HCT116 (cell line): ENCODE data around the gene PCSK6.

ENCODE experiments used
- CBX3 ChIP-seq: IDR thresholded peaks from 2 replicates; pipeline ENCODE4 v1.6.1; 2012; ENCODE audit warnings: low read depth
- POLR2A ChIP-seq: IDR thresholded peaks from 2 replicates; pipeline ENCODE4 v1.7.0; 2011; ENCODE audit warnings: borderline replicate concordance; ENCODE audit not compliant: insufficient read depth, insufficient read length; ENCODE audit errors: extremely low read depth
- TF ChIP-seq, protein P1 (sequence below), 3 experiments: fragments of 200-600 bp in 1 of 3; sonication (generic) in 1 of 3; IDR thresholded peaks in 2 of 3; conservative IDR thresholded peaks in 1 of 3; 2 replicates each; pipeline ENCODE4 v1.5.1; 2012 to 2017; ENCODE audit warnings: low read depth in 2 of 3, low read length in 2 of 3, antibody characterized with exemption in 1 of 3, borderline replicate concordance in 1 of 3, control low read depth in 1 of 3, mild to moderate bottlenecking in 1 of 3, mixed read lengths in 1 of 3, mixed run types in 1 of 3, moderate library complexity in 1 of 3; ENCODE audit not compliant: insufficient read depth in 1 of 3

DNA sequence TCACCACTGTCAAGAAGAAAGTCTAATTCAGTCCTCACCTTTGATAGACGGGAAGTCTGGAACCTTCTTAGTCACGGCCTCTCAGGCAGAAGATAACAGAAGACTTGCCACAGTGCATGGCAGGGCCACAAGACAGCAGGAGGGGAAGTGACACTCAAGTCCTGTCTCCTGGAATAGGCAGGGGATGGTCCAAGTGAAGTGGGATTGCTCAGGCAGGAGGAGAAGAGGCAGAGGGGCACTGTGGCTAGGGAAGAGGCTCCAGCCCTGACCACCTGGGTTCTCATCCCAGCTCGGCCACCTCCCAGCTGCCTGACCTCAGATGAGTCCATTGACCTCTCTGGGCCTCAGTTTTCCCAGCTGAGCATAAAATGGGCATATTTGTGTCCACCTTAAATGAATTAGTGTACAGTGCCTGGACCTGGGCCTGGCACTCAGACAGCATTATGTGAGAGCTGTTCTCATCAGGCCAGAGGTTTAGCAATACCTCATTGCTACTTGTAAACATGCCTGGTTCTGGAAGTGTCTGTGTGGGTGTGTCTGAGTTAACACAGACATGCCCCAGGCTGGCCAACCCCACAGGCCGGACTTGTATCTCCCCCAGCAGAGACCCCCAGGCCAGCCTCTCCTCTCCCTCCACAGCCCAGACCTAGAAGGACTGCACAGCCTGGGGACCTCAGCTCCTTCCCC, 11.5 kb upstream of the PCSK6 start:
- TF ChIP-seq, protein P1, sequence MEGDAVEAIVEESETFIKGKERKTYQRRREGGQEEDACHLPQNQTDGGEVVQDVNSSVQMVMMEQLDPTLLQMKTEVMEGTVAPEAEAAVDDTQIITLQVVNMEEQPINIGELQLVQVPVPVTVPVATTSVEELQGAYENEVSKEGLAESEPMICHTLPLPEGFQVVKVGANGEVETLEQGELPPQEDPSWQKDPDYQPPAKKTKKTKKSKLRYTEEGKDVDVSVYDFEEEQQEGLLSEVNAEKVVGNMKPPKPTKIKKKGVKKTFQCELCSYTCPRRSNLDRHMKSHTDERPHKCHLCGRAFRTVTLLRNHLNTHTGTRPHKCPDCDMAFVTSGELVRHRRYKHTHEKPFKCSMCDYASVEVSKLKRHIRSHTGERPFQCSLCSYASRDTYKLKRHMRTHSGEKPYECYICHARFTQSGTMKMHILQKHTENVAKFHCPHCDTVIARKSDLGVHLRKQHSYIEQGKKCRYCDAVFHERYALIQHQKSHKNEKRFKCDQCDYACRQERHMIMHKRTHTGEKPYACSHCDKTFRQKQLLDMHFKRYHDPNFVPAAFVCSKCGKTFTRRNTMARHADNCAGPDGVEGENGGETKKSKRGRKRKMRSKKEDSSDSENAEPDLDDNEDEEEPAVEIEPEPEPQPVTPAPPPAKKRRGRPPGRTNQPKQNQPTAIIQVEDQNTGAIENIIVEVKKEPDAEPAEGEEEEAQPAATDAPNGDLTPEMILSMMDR (IDR thresholded peaks at IDR 0.05 in 2 of 3, conservative IDR thresholded peaks at IDR 0.05 in 1 of 3; ENCODE audit: borderline replicate concordance in 1 of 3, insufficient read depth in 1 of 3, low read depth in 2 of 3, low read length in 2 of 3), result no peak
- TF ChIP-seq CBX3 (no peak), POLR2A (no peak)
